ENCODE results near the gene KCNV2. TPM values are rescaled to one million over a fixed set of nuclear protein-coding genes. Genes with fewer than 3 reads are reported as not detected.

The KCNV2 gene
- total RNA-seq, 4 donors from 2014 or later, result not detected

- Histone ChIP-seq H3K27ac (no peak overlapping the region), H3K9me3 (no peaks in the 10 kb centered on the region), H3K36me3 (peaks cover 3% of the 10 kb centered on the region), H3K4me1 (no peaks in the 10 kb centered on the region), H3K4me3 (no peak overlapping the region), H3K27me3 (no peaks in the 10 kb centered on the region)
- DNase-seq (ENCODE audit: low spot score in 2 of 2), result no peak
- WGBS, result 99% methylated on average over 55 of the region's 69 CpGs
- no peak for TF ChIP-seq EP300 (IDR thresholded peaks at IDR 0.05)
- TF ChIP-seq POLR2A (IDR thresholded peaks at IDR 0.05), result no peak
- no peak for TF ChIP-seq CTCF (IDR thresholded peaks at IDR 0.05)
- TF ChIP-seq POLR2AphosphoS5 (IDR thresholded peaks at IDR 0.05), result no peak
Measured at GRCh38 chr9:2718001-2718697, 839 bp downstream of the KCNV2 start.

GRCh38 chr9:2718698-2719033, 1.4 kb downstream of the KCNV2 start:
- Histone ChIP-seq H3K27ac (no peak overlapping the region), H3K4me3 (no peak overlapping the region), H3K9me3 (no peaks in the 10 kb centered on the region), H3K36me3 (peaks cover 3% of the 10 kb centered on the region), H3K27me3 (no peaks in the 10 kb centered on the region), H3K4me1 (no peaks in the 10 kb centered on the region)
- 98% methylated on average over 26 of the region's 29 CpGs for WGBS
- DNase-seq (ENCODE audit: low spot score in 2 of 2), result no peak
- TF ChIP-seq CTCF (IDR thresholded peaks at IDR 0.05) (no peak), EP300 (IDR thresholded peaks at IDR 0.05) (no peak), POLR2A (IDR thresholded peaks at IDR 0.05) (no peak), POLR2AphosphoS5 (IDR thresholded peaks at IDR 0.05) (no peak)

- no peaks in the 10 kb centered on the region for H3K4me1 ChIP-seq
Measured at GRCh38 chr9:2720179-2720654, 2.9 kb downstream of the KCNV2 start.

GRCh38 chr9:2722715-2723114, 5.4 kb downstream of the KCNV2 start:
- 78% methylated on average over 1 of the region's 2 CpGs for WGBS
- TF ChIP-seq POLR2A (IDR thresholded peaks at IDR 0.05) (no peak), EP300 (IDR thresholded peaks at IDR 0.05) (no peak), CTCF (IDR thresholded peaks at IDR 0.05) (no peak), POLR2AphosphoS5 (IDR thresholded peaks at IDR 0.05) (no peak)
- no peaks in the 10 kb centered on the region for H3K9me3 ChIP-seq

More at GRCh38 chr9:2720179-2720654, 2.9 kb downstream of the KCNV2 start:
- WGBS, result 59% methylated on average over 1 of the region's 1 CpG
- H3K36me3 ChIP-seq, result peaks cover 3% of the 10 kb centered on the region
- DNase-seq (ENCODE audit: low spot score in 2 of 2), result no peak
- TF ChIP-seq POLR2AphosphoS5 (IDR thresholded peaks at IDR 0.05) (no peak), EP300 (IDR thresholded peaks at IDR 0.05) (no peak)
- H3K27ac ChIP-seq, result no peak overlapping the region
- H3K27me3 ChIP-seq, result no peaks in the 10 kb centered on the region
- H3K9me3 ChIP-seq, result no peaks in the 10 kb centered on the region
- H3K4me3 ChIP-seq, result no peak overlapping the region

GRCh38 chr9:2723376-2724065, 6.2 kb downstream of the KCNV2 start:
- Histone ChIP-seq H3K27ac (no peak overlapping the region), H3K4me1 (peaks cover 4% of the 10 kb centered on the region), H3K9me3 (no peaks in the 10 kb centered on the region), H3K36me3 (peaks cover 3% of the 10 kb centered on the region), H3K27me3 (no peaks in the 10 kb centered on the region), H3K4me3 (no peak overlapping the region)
- 50% methylated on average over 4 of the region's 4 CpGs for WGBS
- no peak for DNase-seq (ENCODE audit: low spot score in 2 of 2)
- TF ChIP-seq POLR2A (IDR thresholded peaks at IDR 0.05) (no peak), CTCF (IDR thresholded peaks at IDR 0.05) (no peak), EP300 (IDR thresholded peaks at IDR 0.05) (no peak), POLR2AphosphoS5 (IDR thresholded peaks at IDR 0.05) (no peak)

More at GRCh38 chr9:2722715-2723114, 5.4 kb downstream of the KCNV2 start:
- no peak for DNase-seq (ENCODE audit: low spot score in 2 of 2)
- Histone ChIP-seq H3K4me3 (no peak overlapping the region), H3K27ac (no peak overlapping the region), H3K27me3 (no peaks in the 10 kb centered on the region), H3K36me3 (peaks cover 3% of the 10 kb centered on the region), H3K4me1 (peaks cover 4% of the 10 kb centered on the region)
